A172 (cell line): ENCODE measurements around the gene ZFAND3. TPM values are rescaled to one million over a fixed set of nuclear protein-coding genes. Genes with fewer than 3 reads are reported as not detected.
"Not testable (repeated sequence)": the region's sequence is repeated elsewhere in the genome, so short reads cannot be mapped to it uniquely, and the experiment has no call there.

Source experiments
- DNase-seq: peaks from one replicate; pipeline ENCODE4 v3.0.0-alpha.2; 2015; ENCODE audit warnings: low spot score
- total RNA-seq: library from RNA; depleted of rRNA; stranded (reverse); fragments of >200 nt; shearing (Covaris generic); gene quantifications from 2 replicates; pipeline ENCODE4 v1.2.3, GENCODE V29; 2014

The ZFAND3 gene
- total RNA-seq, 1 experiment from 2014 or later = 10.0 TPM

GRCh38 chr6:38091613-38092012 is 272.1 kb downstream of the ZFAND3 start:
- DNase-seq = no peak

- DNase-seq = no peak
These were observed 272.9 kb downstream of the ZFAND3 start for GRCh38 chr6:38092465-38092864.

- DNase-seq = no peak
These were observed 273.4 kb downstream of the ZFAND3 start for GRCh38 chr6:38092964-38093363.

GRCh38 chr6:38095054-38095453 is 275.5 kb downstream of the ZFAND3 start:
- no peak for DNase-seq

GRCh38 chr6:38099221-38099620 is 279.7 kb downstream of the ZFAND3 start:
- no peak for DNase-seq

- DNase-seq = no peak
These were observed 280.9 kb downstream of the ZFAND3 start for GRCh38 chr6:38100380-38100779.

GRCh38 chr6:38103921-38104320 is 284.4 kb downstream of the ZFAND3 start:
- no peak for DNase-seq

GRCh38 chr6:38105066-38105465 is 285.5 kb downstream of the ZFAND3 start:
- DNase-seq = no peak

- no peak for DNase-seq
These were observed 287.5 kb downstream of the ZFAND3 start for GRCh38 chr6:38107073-38107472.

GRCh38 chr6:38110481-38110971 is 291.0 kb downstream of the ZFAND3 start:
- DNase-seq = no peak

- DNase-seq = no peak
These were observed 292.7 kb downstream of the ZFAND3 start for GRCh38 chr6:38112181-38112580.

- no peak for DNase-seq
These were observed 294.5 kb downstream of the ZFAND3 start for GRCh38 chr6:38113825-38114576.

GRCh38 chr6:38114976-38115625 is 295.6 kb downstream of the ZFAND3 start:
- no peak for DNase-seq

GRCh38 chr6:38115626-38116008 is 296.1 kb downstream of the ZFAND3 start:
- DNase-seq = no peak

GRCh38 chr6:38116248-38116647 is 296.7 kb downstream of the ZFAND3 start:
- no peak for DNase-seq

GRCh38 chr6:38117281-38117680 is 297.8 kb downstream of the ZFAND3 start:
- DNase-seq = peak; percentile 10

GRCh38 chr6:38118791-38119365 is 299.4 kb downstream of the ZFAND3 start:
- no peak for DNase-seq

GRCh38 chr6:38119516-38119915 is 300.0 kb downstream of the ZFAND3 start:
- no peak for DNase-seq

- DNase-seq = not testable (repeated sequence)
These were observed 304.8 kb downstream of the ZFAND3 start for GRCh38 chr6:38124224-38124926.

- no peak for DNase-seq
These were observed 307.8 kb downstream of the ZFAND3 start for GRCh38 chr6:38127284-38127683.

- DNase-seq = peak; percentile 74
These were observed 312.0 kb downstream of the ZFAND3 start for GRCh38 chr6:38131527-38131965.
